IMR-90 (cell line): ENCODE results near the gene UBQLN1. TPM values are rescaled to one million over a fixed set of nuclear protein-coding genes. Genes with fewer than 3 reads are reported as not detected.

Source experiments
- ATAC-seq: fragments of 200-7000 bp; cut with Tn5 transposase; 2 replicates; pipeline ENCODE4 v1.9.1; 2020; ENCODE audit warnings: low read depth, mild to moderate bottlenecking, moderate library complexity
- BruUV-seq: library from RNA; stranded (reverse); fragments of 400-500 nt; replicated peaks from 2 replicates; lab custom pipeline; 2021; lab: Mats Ljungman, UMichigan
- CTCF ChIA-PET: fragments of 300-600 bp; formaldehyde crosslinking; extraction: SDS; loops from one replicate; lab custom pipeline; 2021; ENCODE audit warnings: antibody characterized with exemption; lab: Yijun Ruan, JAX
- POLR2A ChIA-PET: fragments of 300-600 bp; sonication (Branson Sonifier 250); formaldehyde crosslinking; loops from one replicate; lab custom pipeline; 2022; ENCODE audit warnings: antibody characterized with exemption; ENCODE audit not compliant: unreplicated experiment; lab: Charles Lee
- DNase-seq: peaks from one replicate; pipeline ENCODE4 v3.0.0; 2013
- H2AFZ ChIP-seq: replicated peaks from 2 replicates; pipeline ENCODE3; 2013; ENCODE audit warnings: low read length, mild to moderate bottlenecking; ENCODE audit not compliant: poor library complexity
- H2AK5ac ChIP-seq: 2 replicates; pipeline ENCODE4 v1.6.1; 2013; ENCODE audit warnings: low read depth, low read length, inconsistent platforms
- H2AK9ac ChIP-seq: replicated peaks from 2 replicates; pipeline ENCODE3; 2013; ENCODE audit warnings: mild to moderate bottlenecking, low read depth, low read length, moderate library complexity; ENCODE audit not compliant: poor library complexity
- H2BK120ac ChIP-seq: 2 replicates; pipeline ENCODE4 v1.6.1; 2013; ENCODE audit warnings: low read depth, low read length, inconsistent platforms
- H2BK15ac ChIP-seq: 3 replicates; pipeline ENCODE4 v1.6.1; 2013; ENCODE audit warnings: low read depth, low read length, inconsistent platforms
- H2BK20ac ChIP-seq: 2 replicates; pipeline ENCODE4 v1.6.1; 2013; ENCODE audit warnings: low read depth, mild to moderate bottlenecking, inconsistent platforms, low read length, moderate library complexity
- H2BK5ac ChIP-seq: 2 replicates; pipeline ENCODE4 v1.6.1; 2013; ENCODE audit warnings: mild to moderate bottlenecking, low read depth, low read length, inconsistent platforms; ENCODE audit not compliant: poor library complexity, severe bottlenecking
- H3K14ac ChIP-seq: replicated peaks from 2 replicates; pipeline ENCODE4 v1.6.1; 2013; ENCODE audit warnings: low read depth, low read length, inconsistent platforms
- H3K18ac ChIP-seq: 2 replicates; pipeline ENCODE4 v1.6.1; 2013; ENCODE audit warnings: low read depth, low read length, control low read depth
- H3K23ac ChIP-seq: 2 replicates; pipeline ENCODE4 v1.6.1; 2013; ENCODE audit warnings: low read depth, low read length, inconsistent platforms
- H3K27ac ChIP-seq: 2 replicates; pipeline ENCODE4 v1.5.1; 2013; ENCODE audit warnings: mild to moderate bottlenecking, control low read depth, low read length; ENCODE audit not compliant: insufficient read depth
- H3K27me3 ChIP-seq: 2 replicates; pipeline ENCODE4 v1.6.1; 2013; ENCODE audit warnings: low read length; ENCODE audit not compliant: control insufficient read depth, insufficient read depth
- H3K36me3 ChIP-seq: 2 replicates; pipeline ENCODE4 v1.6.1; 2013; ENCODE audit warnings: low read length, mixed read lengths; ENCODE audit not compliant: control insufficient read depth, insufficient read depth
- H3K4ac ChIP-seq: 2 replicates; pipeline ENCODE4 v1.6.1; 2013; ENCODE audit warnings: low read depth, low read length, inconsistent platforms
- H3K4me1 ChIP-seq: 2 replicates; pipeline ENCODE4 v1.6.1; 2013; ENCODE audit warnings: low read length, mixed read lengths; ENCODE audit not compliant: control insufficient read depth, insufficient read depth
- H3K4me2 ChIP-seq: 2 replicates; pipeline ENCODE4 v1.6.1; 2013; ENCODE audit warnings: low read depth, mild to moderate bottlenecking, control low read depth, low read length, moderate library complexity
- H3K4me3 ChIP-seq: 2 replicates; pipeline ENCODE4 v1.5.1; 2013; ENCODE audit warnings: low read depth, mild to moderate bottlenecking, control low read depth, low read length, moderate library complexity; ENCODE audit not compliant: insufficient read depth
- H3K56ac ChIP-seq: 2 replicates; pipeline ENCODE4 v1.6.1; 2013; ENCODE audit warnings: low read length, inconsistent platforms; ENCODE audit not compliant: insufficient read depth; ENCODE audit errors: extremely low read depth
- H3K79me1 ChIP-seq, 2 experiments: 2 replicates each; pipeline ENCODE4 v1.6.1; 2013; ENCODE audit warnings: low read length in 2 of 2, inconsistent platforms in 1 of 2, low read depth in 1 of 2
- H3K9ac ChIP-seq: 2 replicates; pipeline ENCODE4 v1.6.1; 2013; ENCODE audit warnings: low read depth, low read length, control low read depth
- H3K9me1 ChIP-seq: 2 replicates; pipeline ENCODE4 v1.6.1; 2013; ENCODE audit warnings: low read length, inconsistent platforms; ENCODE audit not compliant: insufficient read depth
- H3K9me3 ChIP-seq: 2 replicates; pipeline ENCODE4 v1.6.1; 2013; ENCODE audit warnings: low read length; ENCODE audit not compliant: control insufficient read depth, insufficient read depth
- H4K20me1 ChIP-seq: 2 replicates; pipeline ENCODE4 v1.6.1; 2013; ENCODE audit warnings: low read length, inconsistent platforms; ENCODE audit not compliant: insufficient read depth
- H4K5ac ChIP-seq: 2 replicates; pipeline ENCODE4 v1.6.1; 2013; ENCODE audit warnings: mild to moderate bottlenecking, low read depth, low read length, control low read depth
- H4K8ac ChIP-seq, 2 experiments: 2 replicates each; pipeline ENCODE4 v1.6.1; 2013; ENCODE audit warnings: low read depth in 2 of 2, low read length in 2 of 2, control low read depth in 1 of 2, inconsistent platforms in 1 of 2
- H4K91ac ChIP-seq: 2 replicates; pipeline ENCODE4 v1.6.1; 2013; ENCODE audit warnings: low read depth, low read length, inconsistent platforms; ENCODE audit not compliant: insufficient read depth
- CEBPB ChIP-seq: IDR thresholded peaks from 2 replicates; pipeline ENCODE4 v1.6.1; 2012; ENCODE audit warnings: low read depth, low read length, improper control_type of control experiment
- NFE2L2 ChIP-seq: fragments of 150-350 bp; IDR thresholded peaks from 2 replicates; pipeline ENCODE4 v1.6.1; 2016; ENCODE audit warnings: low read depth, mild to moderate bottlenecking, low read length
- RAD21 ChIP-seq: IDR thresholded peaks from 2 replicates; pipeline ENCODE4 v1.6.1; 2012; ENCODE audit warnings: low read length, improper control_type of control experiment
- SMC3 ChIP-seq: fragments of 150-350 bp; IDR thresholded peaks from 2 replicates; pipeline ENCODE4 v1.6.1; 2016; ENCODE audit warnings: low read depth, mild to moderate bottlenecking, antibody characterized with exemption, low read length, moderate library complexity
- WGBS, 2 experiments: methylation state at CpG; one replicate each; pipeline versions ENCODE4 v1.1.5 to v1.1.7; 2013; ENCODE audit warnings: missing lambda C conversion rate in 2 of 2; ENCODE audit not compliant: insufficient read length in 1 of 2; ENCODE audit errors: extremely low coverage in 2 of 2; 5-methylcytosine and 5-hydroxymethylcytosine counted together
- dilution Hi-C: fragments of 300-500 bp; cut with HindIII; formaldehyde crosslinking; loops from one replicate; pipeline ENCODE4 v1.14.3; 2018; ENCODE audit warnings: low sequenced_read_pairs; ENCODE audit not compliant: unreplicated experiment
- in situ Hi-C: fragments of 300-500 bp; cut with MboI; formaldehyde crosslinking; loops from 3 replicates; pipeline ENCODE4 v1.14.3; 2019; ENCODE audit warnings: low sequenced_read_pairs, inconsistent platforms, mixed read lengths
- intact Hi-C: fragments of 100-400 bp; cut with micrococcal nuclease; formaldehyde crosslinking; loops from 2 replicates; pipeline ENCODE4 v1.10.0; 2022
- polyA plus RNA-seq, 3 experiments: library from polyadenylated mRNA; depleted of rRNA; stranded (reverse); fragments of >200 nt; gene quantifications; 2 replicates each; pipeline ENCODE4 v1.2.3, GENCODE V29; 2012; ENCODE audit warnings: low replicate concordance in 1 of 3
- total RNA-seq: library from RNA; depleted of rRNA; stranded (reverse); fragments of >200 nt; gene quantifications from 2 replicates; pipeline ENCODE4 v1.2.3, GENCODE V29; 2012
- TF ChIP-seq, protein P1 (sequence below): fragments of 150-350 bp; IDR thresholded peaks from 2 replicates; pipeline ENCODE4 v1.6.1; 2017; ENCODE audit warnings: mild to moderate bottlenecking, antibody characterized with exemption, low read length, low read depth
- TF ChIP-seq, protein P2 (sequence below): conservative IDR thresholded peaks from 2 replicates; pipeline ENCODE4 v1.5.1; 2012; ENCODE audit warnings: mild to moderate bottlenecking, low read depth, low read length, improper control_type of control experiment

Gene UBQLN1
- total and polyA plus RNA-seq, 2 of the 4 experiments (the other 2 are of a cell fraction) = 74.3 to 164 TPM

DNA sequence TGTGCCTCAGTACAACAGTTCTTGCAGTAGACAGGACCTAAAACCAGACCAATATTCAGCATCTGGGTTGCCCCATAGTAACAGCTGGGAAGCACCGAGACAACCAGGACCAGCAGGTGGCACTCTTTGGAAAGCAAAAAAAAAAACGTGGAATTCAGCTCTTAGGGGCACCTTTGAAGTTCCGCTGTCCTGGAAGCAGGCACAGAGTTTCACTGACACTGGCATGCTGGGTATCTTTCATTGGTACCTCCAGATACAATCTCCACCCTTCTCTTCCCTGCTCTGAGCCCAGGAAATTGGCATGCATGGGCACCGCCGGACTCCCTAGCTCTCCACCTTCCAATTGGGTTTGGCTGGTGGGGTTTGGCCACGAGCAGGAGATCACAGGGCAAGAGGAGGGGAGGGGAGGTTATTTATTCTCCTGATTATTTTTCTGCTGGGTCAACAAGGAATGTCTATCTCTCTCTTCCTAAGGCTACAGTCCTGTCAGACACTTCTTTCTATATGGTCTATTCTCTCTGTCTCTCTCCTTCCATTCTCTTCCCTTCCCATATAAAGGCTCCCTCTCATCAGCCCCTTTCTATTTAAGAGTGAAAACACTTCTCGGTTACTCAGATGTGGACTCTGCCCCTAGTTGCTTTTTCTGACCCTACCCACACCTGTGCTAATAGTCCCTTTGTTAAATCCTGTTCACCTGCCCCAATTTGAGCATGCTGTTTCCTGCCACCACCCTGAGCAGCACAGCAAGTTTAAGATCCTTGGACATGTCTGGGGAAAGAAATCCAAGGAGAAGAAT, 86.7 kb downstream of the UBQLN1 start:
- no peak overlapping the region for H2AK5ac ChIP-seq
- H3K23ac ChIP-seq = no peak overlapping the region
- in situ Hi-C loops (loop anchor here (10.0 kb wide), 1 partner anchor 294 kb away; no protein-coding TSS in a partner anchor), intact Hi-C loops (loop anchor here (1.0 to 2.0 kb wide), 2 partner anchors 28 to 292 kb away; no protein-coding TSS in a partner anchor), dilution Hi-C loops (no loop called here)
- no peak for ATAC-seq
- peak overlapping the region; percentile 72 for H2AFZ ChIP-seq
- H4K20me1 ChIP-seq = no peaks in the 10 kb centered on the region
- H2BK20ac ChIP-seq = no peak overlapping the region
- H3K9ac ChIP-seq = no peak overlapping the region
- DNase-seq = peak; percentile 52
- no peak overlapping the region for H2AK9ac ChIP-seq
- no peak overlapping the region for H3K18ac ChIP-seq
- no peak overlapping the region for H3K56ac ChIP-seq
- H3K4me2 ChIP-seq = no peak overlapping the region; the same call in 1 of the 2 replicates
- no peak overlapping the region for H3K4ac ChIP-seq
- ChIA-PET POLR2A (no interaction called here), CTCF (interaction anchor here (0.6 to 1.5 kb wide), 9 partner anchors 10 to 1061 kb away, joined by 3 to 8 read pairs (median 4); partner anchors contain the start of gene KIF27)
- TF ChIP-seq CEBPB (peak; percentile 20; the same call in 1 of the 2 replicates), SMC3 (peak; percentile 70), RAD21 (peak; percentile 62), NFE2L2 (no peak)
- TF ChIP-seq, protein P1, sequence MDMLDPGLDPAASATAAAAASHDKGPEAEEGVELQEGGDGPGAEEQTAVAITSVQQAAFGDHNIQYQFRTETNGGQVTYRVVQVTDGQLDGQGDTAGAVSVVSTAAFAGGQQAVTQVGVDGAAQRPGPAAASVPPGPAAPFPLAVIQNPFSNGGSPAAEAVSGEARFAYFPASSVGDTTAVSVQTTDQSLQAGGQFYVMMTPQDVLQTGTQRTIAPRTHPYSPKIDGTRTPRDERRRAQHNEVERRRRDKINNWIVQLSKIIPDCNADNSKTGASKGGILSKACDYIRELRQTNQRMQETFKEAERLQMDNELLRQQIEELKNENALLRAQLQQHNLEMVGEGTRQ = no peak
- TF ChIP-seq, protein P2, sequence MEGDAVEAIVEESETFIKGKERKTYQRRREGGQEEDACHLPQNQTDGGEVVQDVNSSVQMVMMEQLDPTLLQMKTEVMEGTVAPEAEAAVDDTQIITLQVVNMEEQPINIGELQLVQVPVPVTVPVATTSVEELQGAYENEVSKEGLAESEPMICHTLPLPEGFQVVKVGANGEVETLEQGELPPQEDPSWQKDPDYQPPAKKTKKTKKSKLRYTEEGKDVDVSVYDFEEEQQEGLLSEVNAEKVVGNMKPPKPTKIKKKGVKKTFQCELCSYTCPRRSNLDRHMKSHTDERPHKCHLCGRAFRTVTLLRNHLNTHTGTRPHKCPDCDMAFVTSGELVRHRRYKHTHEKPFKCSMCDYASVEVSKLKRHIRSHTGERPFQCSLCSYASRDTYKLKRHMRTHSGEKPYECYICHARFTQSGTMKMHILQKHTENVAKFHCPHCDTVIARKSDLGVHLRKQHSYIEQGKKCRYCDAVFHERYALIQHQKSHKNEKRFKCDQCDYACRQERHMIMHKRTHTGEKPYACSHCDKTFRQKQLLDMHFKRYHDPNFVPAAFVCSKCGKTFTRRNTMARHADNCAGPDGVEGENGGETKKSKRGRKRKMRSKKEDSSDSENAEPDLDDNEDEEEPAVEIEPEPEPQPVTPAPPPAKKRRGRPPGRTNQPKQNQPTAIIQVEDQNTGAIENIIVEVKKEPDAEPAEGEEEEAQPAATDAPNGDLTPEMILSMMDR = peak; percentile 66
- H3K27ac ChIP-seq = no peak overlapping the region
- no peaks in the 10 kb centered on the region for H3K9me3 ChIP-seq
- H3K9me1 ChIP-seq = no peaks in the 10 kb centered on the region
- no peak overlapping the region for H4K5ac ChIP-seq
- H3K27me3 ChIP-seq = no peaks in the 10 kb centered on the region
- H3K36me3 ChIP-seq = no peaks in the 10 kb centered on the region
- no peak overlapping the region for H4K8ac ChIP-seq
- H2BK5ac ChIP-seq = no peak overlapping the region
- no peak overlapping the region for H3K14ac ChIP-seq
- H3K79me1 ChIP-seq = peaks cover 3 to 11% of the 10 kb centered on the region in 2 experiments; a peak in 2 of 4 replicates
- no peak overlapping the region for H3K4me3 ChIP-seq
- BruUV-seq = no TSS peak
- no peak overlapping the region for H2BK120ac ChIP-seq
- H4K91ac ChIP-seq = no peak overlapping the region
- WGBS, 2 experiments = 0% methylated on average over 4 of the region's 7 CpGs; no CpG with 5 or more reads in 1 of the 2 experiments
- H2BK15ac ChIP-seq = no peak overlapping the region
- peaks cover 3% of the 10 kb centered on the region; the same call in 1 of the 2 replicates for H3K4me1 ChIP-seq
